NCI-H2081 (cell line): ENCODE measurements around the gene PHC2.
A peak's percentile ranks its signal among the peaks of the same experiment; 100 is the strongest.

Experiments used
- DNase-seq, 2 experiments: peaks; one replicate each; lab custom pipeline; 2025; lab: John Stamatoyannopoulos, UW

Gene PHC2

GRCh38 chr1:33430692-33431593, at the start of gene PHC2:
Gene PHC2, minus strand, starts transcription at chr1:33431095. Its CDS starts 55,556 bp downstream, at chr1:33375539.
- DNase-seq = peak; percentile 99 to 100

- no peak for DNase-seq
Measured at GRCh38 chr1:33477451-33477850, 46.6 kb upstream of the PHC2 start.

- DNase-seq = no peak
Measured at GRCh38 chr1:33473900-33474299, 43.0 kb upstream of the PHC2 start.

- peak; percentile 99 for DNase-seq
Measured at GRCh38 chr1:33472269-33472980, 41.5 kb upstream of the PHC2 start, which contains the start of gene ZSCAN20. Gene ZSCAN20, plus strand, starts transcription at chr1:33472645. Its CDS starts 6,644 bp downstream, at chr1:33479289.

- DNase-seq = no peak
Measured at GRCh38 chr1:33471416-33471815, 40.5 kb upstream of the PHC2 start.

- peak; percentile 90 for DNase-seq
Measured at GRCh38 chr1:33470495-33471012, 39.7 kb upstream of the PHC2 start.

GRCh38 chr1:33469691-33470090, 38.8 kb upstream of the PHC2 start:
- no peak for DNase-seq

- no peak for DNase-seq
Measured at GRCh38 chr1:33468967-33469366, 38.1 kb upstream of the PHC2 start.

GRCh38 chr1:33468531-33468930, 37.6 kb upstream of the PHC2 start:
- no peak for DNase-seq

GRCh38 chr1:33468011-33468410, 37.1 kb upstream of the PHC2 start:
- DNase-seq = no peak

- no peak for DNase-seq
Measured at GRCh38 chr1:33466159-33466558, 35.3 kb upstream of the PHC2 start.

GRCh38 chr1:33465316-33465715, 34.4 kb upstream of the PHC2 start:
- DNase-seq = no peak

GRCh38 chr1:33464552-33464951, 33.7 kb upstream of the PHC2 start:
- no peak for DNase-seq

- DNase-seq = no peak
Measured at GRCh38 chr1:33462405-33463164, 31.7 kb upstream of the PHC2 start.

GRCh38 chr1:33460947-33461629, 30.2 kb upstream of the PHC2 start:
- DNase-seq = no peak

GRCh38 chr1:33460144-33460543, 29.2 kb upstream of the PHC2 start:
- no peak for DNase-seq

GRCh38 chr1:33459691-33460090, 28.8 kb upstream of the PHC2 start:
- no peak for DNase-seq

- DNase-seq = no peak
Measured at GRCh38 chr1:33456502-33456886, 25.6 kb upstream of the PHC2 start.

- DNase-seq = peak; percentile 40 to 61
Measured at GRCh38 chr1:33455539-33456501, 24.9 kb upstream of the PHC2 start.

- DNase-seq = peak in 1 of 2 experiments; percentile 75
Measured at GRCh38 chr1:33454646-33455282, 23.9 kb upstream of the PHC2 start.
